ENCODE measurements around the gene EIF2AK3. TPM values are rescaled to one million over a fixed set of nuclear protein-coding genes. Genes with fewer than 3 reads are reported as not detected.

Gene EIF2AK3
- total and polyA plus RNA-seq, 2 of the 4 experiments (the other 2 are of a cell fraction): 7.9 to 22.8 TPM

- Histone ChIP-seq H3K9me3 (ENCODE audit: control insufficient read depth, insufficient read depth, low read length) (no peaks in the 10 kb centered on the region), H4K5ac (ENCODE audit: low read depth, low read length) (no peak overlapping the region), H3K4me3 (ENCODE audit: insufficient read depth, low read depth, low read length) (no peak overlapping the region), H3K23ac (ENCODE audit: low read depth, low read length) (no peak overlapping the region), H2BK20ac (ENCODE audit: low read depth, low read length) (no peak overlapping the region), H4K8ac (ENCODE audit: low read depth in 2 of 2, low read length in 2 of 2) (no peak overlapping the region), H4K91ac (ENCODE audit: insufficient read depth, low read depth, low read length) (no peak overlapping the region), H3K27ac (ENCODE audit: insufficient read depth, low read length) (0 out of 2 replicates have a peak overlapping the region, but pooled peaks have one; percentile 34), H3K9me1 (ENCODE audit: insufficient read depth, low read length) (no peaks in the 10 kb centered on the region; the same call in 1 of the 2 replicates), H2AK9ac (replicated peaks; ENCODE audit: low read depth, low read length, poor library complexity) (no peak overlapping the region), H2BK120ac (ENCODE audit: low read depth, low read length) (no peak overlapping the region; the same call in 1 of the 2 replicates), H2BK5ac (ENCODE audit: low read depth, low read length, poor library complexity, severe bottlenecking) (peak overlapping the region; percentile 77), H3K36me3 (ENCODE audit: control insufficient read depth, insufficient read depth, low read length) (no peaks in the 10 kb centered on the region), H3K14ac (replicated peaks; ENCODE audit: low read depth, low read length) (no peak overlapping the region), H3K4me2 (ENCODE audit: low read depth, low read length) (no peak overlapping the region), H2AFZ (replicated peaks; ENCODE audit: low read length, poor library complexity) (peak overlapping the region; percentile 16), H2BK15ac (ENCODE audit: low read depth, low read length) (no peak overlapping the region), H3K9ac (ENCODE audit: low read depth, low read length) (no peak overlapping the region), H4K20me1 (ENCODE audit: insufficient read depth, low read length) (no peaks in the 10 kb centered on the region), H3K4me1 (ENCODE audit: control insufficient read depth, insufficient read depth, low read length) (peaks cover 12% of the 10 kb centered on the region), H2AK5ac (ENCODE audit: low read depth, low read length) (no peak overlapping the region), H3K27me3 (ENCODE audit: control insufficient read depth, insufficient read depth, low read length) (no peaks in the 10 kb centered on the region), H3K4ac (ENCODE audit: low read depth, low read length) (no peak overlapping the region), H3K56ac (ENCODE audit: extremely low read depth, insufficient read depth, low read length) (no peak overlapping the region), H3K18ac (ENCODE audit: low read depth, low read length) (no peak overlapping the region; the same call in 1 of the 2 replicates), H3K79me1 (ENCODE audit: low read depth in 1 of 2, low read length in 2 of 2) (no peaks in the 10 kb centered on the region)
- CTCF ChIA-PET: interaction anchor here (0.7 to 1.8 kb wide), 4 partner anchors 12 to 25 kb away, joined by 3 to 8 read pairs (median 4); no protein-coding TSS in a partner anchor
- TF ChIP-seq, protein P1, sequence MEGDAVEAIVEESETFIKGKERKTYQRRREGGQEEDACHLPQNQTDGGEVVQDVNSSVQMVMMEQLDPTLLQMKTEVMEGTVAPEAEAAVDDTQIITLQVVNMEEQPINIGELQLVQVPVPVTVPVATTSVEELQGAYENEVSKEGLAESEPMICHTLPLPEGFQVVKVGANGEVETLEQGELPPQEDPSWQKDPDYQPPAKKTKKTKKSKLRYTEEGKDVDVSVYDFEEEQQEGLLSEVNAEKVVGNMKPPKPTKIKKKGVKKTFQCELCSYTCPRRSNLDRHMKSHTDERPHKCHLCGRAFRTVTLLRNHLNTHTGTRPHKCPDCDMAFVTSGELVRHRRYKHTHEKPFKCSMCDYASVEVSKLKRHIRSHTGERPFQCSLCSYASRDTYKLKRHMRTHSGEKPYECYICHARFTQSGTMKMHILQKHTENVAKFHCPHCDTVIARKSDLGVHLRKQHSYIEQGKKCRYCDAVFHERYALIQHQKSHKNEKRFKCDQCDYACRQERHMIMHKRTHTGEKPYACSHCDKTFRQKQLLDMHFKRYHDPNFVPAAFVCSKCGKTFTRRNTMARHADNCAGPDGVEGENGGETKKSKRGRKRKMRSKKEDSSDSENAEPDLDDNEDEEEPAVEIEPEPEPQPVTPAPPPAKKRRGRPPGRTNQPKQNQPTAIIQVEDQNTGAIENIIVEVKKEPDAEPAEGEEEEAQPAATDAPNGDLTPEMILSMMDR (conservative IDR thresholded peaks at IDR 0.05; ENCODE audit: low read depth, low read length): no peak
- TF ChIP-seq, protein P2, sequence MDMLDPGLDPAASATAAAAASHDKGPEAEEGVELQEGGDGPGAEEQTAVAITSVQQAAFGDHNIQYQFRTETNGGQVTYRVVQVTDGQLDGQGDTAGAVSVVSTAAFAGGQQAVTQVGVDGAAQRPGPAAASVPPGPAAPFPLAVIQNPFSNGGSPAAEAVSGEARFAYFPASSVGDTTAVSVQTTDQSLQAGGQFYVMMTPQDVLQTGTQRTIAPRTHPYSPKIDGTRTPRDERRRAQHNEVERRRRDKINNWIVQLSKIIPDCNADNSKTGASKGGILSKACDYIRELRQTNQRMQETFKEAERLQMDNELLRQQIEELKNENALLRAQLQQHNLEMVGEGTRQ (IDR thresholded peaks at IDR 0.05; ENCODE audit: low read depth, low read length): no peak
- TF ChIP-seq MXI1 (IDR thresholded peaks at IDR 0.05; ENCODE audit: borderline replicate concordance, low read depth, low read length) (no peak), ELK1 (IDR thresholded peaks at IDR 0.05; ENCODE audit: borderline replicate concordance, low read depth, low read length) (no peak), POLR2A (IDR thresholded peaks at IDR 0.05; ENCODE audit: low read depth, low read length) (no peak), RFX5 (IDR thresholded peaks at IDR 0.05; ENCODE audit: low read depth, low read length) (no peak), MAZ (IDR thresholded peaks at IDR 0.05; ENCODE audit: borderline replicate concordance, low read depth, low read length) (no peak), CHD1 (IDR thresholded peaks at IDR 0.05; ENCODE audit: low read depth, low read length) (no peak), MAFK (IDR thresholded peaks at IDR 0.05; ENCODE audit: low read depth, low read length) (no peak), SMC3 (IDR thresholded peaks at IDR 0.05; ENCODE audit: low read depth, low read length) (no peak), RAD21 (IDR thresholded peaks at IDR 0.05; ENCODE audit: low read length) (no peak), BHLHE40 (IDR thresholded peaks at IDR 0.05; ENCODE audit: low read depth, low read length) (no peak), RCOR1 (IDR thresholded peaks at IDR 0.05; ENCODE audit: insufficient replicate concordance, low read length) (no peak)
- dilution Hi-C loops (cut with HindIII; ENCODE audit: low sequenced_read_pairs, unreplicated experiment) (no loop called here), intact Hi-C loops (cut with micrococcal nuclease) (loop anchor here (5.0 kb wide), 1 partner anchor 55 kb away; no protein-coding TSS in a partner anchor), in situ Hi-C loops (cut with MboI; ENCODE audit: low sequenced_read_pairs) (loop anchor here (25.0 kb wide), 2 partner anchors 470 to 595 kb away; partner anchors contain the start of genes KRCC1 and SMYD1)
- POLR2A ChIA-PET (ENCODE audit: unreplicated experiment): no interaction called here
- DNase-seq (peak; percentile 54), ATAC-seq (ENCODE audit: low read depth) (peak; percentile 34)
- no TSS peak for BruUV-seq (replicated peaks)
- no CpG with 5 or more reads among the region's 2 CpGs for WGBS, 2 experiments (ENCODE audit: extremely low coverage in 2 of 2, insufficient read length in 1 of 2)
These were observed 29.9 kb upstream of the EIF2AK3 start for GRCh38 chr2:88657131-88657530.
